ENCODE measurements around the gene NFIB.

NFIB gene

GRCh38 chr9:14058325-14058688 is 255.6 kb downstream of the NFIB start:
- DNase-seq, result no peak

GRCh38 chr9:14057368-14058324 is 256.3 kb downstream of the NFIB start:
- DNase-seq, result no peak

GRCh38 chr9:14056316-14056861 is 257.6 kb downstream of the NFIB start:
- DNase-seq, result no peak

- no peak for DNase-seq
These were observed 259.8 kb downstream of the NFIB start for GRCh38 chr9:14054096-14054495.

- no peak for DNase-seq
These were observed 261.6 kb downstream of the NFIB start for GRCh38 chr9:14052359-14052758.

DNA sequence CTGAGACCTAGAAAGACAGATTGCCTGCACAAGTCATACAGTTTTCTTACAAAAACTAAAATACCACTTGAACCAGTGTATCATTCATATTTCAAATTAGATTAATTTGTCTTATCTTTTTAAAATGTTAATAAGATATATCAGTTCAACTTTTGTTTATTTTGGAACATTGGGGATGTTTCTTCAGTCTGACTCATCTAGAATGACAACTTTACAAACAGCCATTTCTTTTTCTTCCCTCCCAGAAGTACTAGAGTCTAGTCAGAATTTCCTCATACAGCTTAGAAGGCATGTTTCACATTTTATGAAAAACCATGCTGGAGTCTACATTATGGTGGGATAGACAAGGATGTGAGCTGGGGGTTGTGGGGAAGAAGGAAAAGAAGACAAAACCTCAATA is 262.5 kb downstream of the NFIB start:
- DNase-seq, result no peak

GRCh38 chr9:14043483-14043882 is 270.5 kb downstream of the NFIB start:
- DNase-seq, result no peak

GRCh38 chr9:14037331-14037730 is 276.6 kb downstream of the NFIB start:
- no peak for DNase-seq

GRCh38 chr9:14033067-14033466 is 280.9 kb downstream of the NFIB start:
- DNase-seq, result no peak

Measured in NCI-H1048 (cell line).